ENCODE measurements around the gene FAM13C. TPM values are rescaled to one million over a fixed set of nuclear protein-coding genes. Genes with fewer than 3 reads are reported as not detected.
A peak's percentile ranks its signal among the peaks of the same experiment; 100 is the strongest.

The FAM13C gene
- total and polyA plus RNA-seq, 2 of the 4 experiments (the other 2 are of a cell fraction), result 1.6 to 2.9 TPM

DNA sequence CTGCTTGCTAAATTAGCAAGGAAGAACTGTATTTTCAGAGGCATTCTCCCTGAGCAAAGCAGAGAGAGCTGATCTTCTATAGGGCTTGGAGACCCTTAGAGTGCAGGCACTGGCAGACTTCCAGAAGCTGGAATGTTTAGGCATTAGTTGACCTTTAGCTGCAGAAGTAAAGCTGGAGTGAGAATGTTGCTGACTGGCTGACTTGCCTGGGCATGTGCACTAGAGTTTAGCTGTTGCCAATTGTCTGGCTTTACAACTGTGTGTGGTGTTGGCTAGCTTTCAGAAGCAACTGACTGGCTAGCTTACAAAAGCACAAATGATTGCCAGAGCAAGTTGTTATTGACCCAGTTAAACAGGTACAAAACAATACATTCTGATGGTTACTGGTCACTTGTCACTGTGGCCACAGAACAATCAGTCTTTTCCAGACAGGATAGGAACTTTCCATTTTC lies 25.1 kb downstream of the FAM13C start:
- no peaks in the 10 kb centered on the region for H3K27me3 ChIP-seq (ENCODE audit: control insufficient read depth, insufficient read depth, low read length)
- ATAC-seq (ENCODE audit: low read depth), result peak; percentile 80
- H2BK20ac ChIP-seq (ENCODE audit: low read depth, low read length), result peak overlapping the region; percentile 81
- peak overlapping the region; percentile 84 for H3K4ac ChIP-seq (ENCODE audit: low read depth, low read length)
- H3K14ac ChIP-seq (replicated peaks; ENCODE audit: low read depth, low read length), result peak overlapping the region; percentile 76
- H3K9me1 ChIP-seq (ENCODE audit: insufficient read depth, low read length), result peaks cover 12% of the 10 kb centered on the region; the same call in 1 of the 2 replicates
- H4K91ac ChIP-seq (ENCODE audit: insufficient read depth, low read depth, low read length), result peak overlapping the region; percentile 74
- peak overlapping the region; percentile 94 for H2BK120ac ChIP-seq (ENCODE audit: low read depth, low read length)
- TF ChIP-seq RFX5 (IDR thresholded peaks at IDR 0.05; ENCODE audit: low read depth, low read length) (no peak), RAD21 (IDR thresholded peaks at IDR 0.05; ENCODE audit: low read length) (no peak), POLR2A (IDR thresholded peaks at IDR 0.05; ENCODE audit: low read depth, low read length) (no peak), MAZ (IDR thresholded peaks at IDR 0.05; ENCODE audit: borderline replicate concordance, low read depth, low read length) (no peak), MXI1 (IDR thresholded peaks at IDR 0.05; ENCODE audit: borderline replicate concordance, low read depth, low read length) (no peak), RCOR1 (IDR thresholded peaks at IDR 0.05; ENCODE audit: insufficient replicate concordance, low read length) (no peak), BHLHE40 (IDR thresholded peaks at IDR 0.05; ENCODE audit: low read depth, low read length) (no peak), FOS (IDR thresholded peaks at IDR 0.05; ENCODE audit: low read depth, low read length) (no peak)
- H3K79me1 ChIP-seq (ENCODE audit: low read depth in 1 of 2, low read length in 2 of 2), result no peaks in the 10 kb centered on the region
- dilution Hi-C loops (cut with HindIII; ENCODE audit: low sequenced_read_pairs, unreplicated experiment), result no loop called here
- peak overlapping the region; percentile 11 for H2AK9ac ChIP-seq (replicated peaks; ENCODE audit: low read depth, low read length, poor library complexity)
- H3K9me3 ChIP-seq (ENCODE audit: control insufficient read depth, insufficient read depth, low read length), result no peaks in the 10 kb centered on the region
- peak overlapping the region; percentile 26; the same call in 1 of the 2 replicates for H3K9ac ChIP-seq (ENCODE audit: low read depth, low read length)
- H3K23ac ChIP-seq (ENCODE audit: low read depth, low read length), result peak overlapping the region; percentile 70
- peak overlapping the region; percentile 37; the same call in 2 of the 3 replicates for H2BK15ac ChIP-seq (ENCODE audit: low read depth, low read length)
- DNase-seq, result peak; percentile 64
- intact Hi-C loops (cut with micrococcal nuclease), result no loop called here
- H4K20me1 ChIP-seq (ENCODE audit: insufficient read depth, low read length), result no peaks in the 10 kb centered on the region
- ChIA-PET CTCF (interaction anchor here (0.9 kb wide), 1 partner anchor 15 kb away, joined by 4 read pairs; no protein-coding TSS in a partner anchor), POLR2A (ENCODE audit: unreplicated experiment) (no interaction called here)
- peak overlapping the region; percentile 88 for H3K18ac ChIP-seq (ENCODE audit: low read depth, low read length)
- BruUV-seq (replicated peaks), result no TSS peak
- no peak overlapping the region for H3K4me3 ChIP-seq (ENCODE audit: insufficient read depth, low read depth, low read length)
- H3K4me1 ChIP-seq (ENCODE audit: control insufficient read depth, insufficient read depth, low read length), result peaks cover 13% of the 10 kb centered on the region
- H3K27ac ChIP-seq (ENCODE audit: insufficient read depth, low read length), result peak overlapping the region; percentile 75
- no peaks in the 10 kb centered on the region for H3K36me3 ChIP-seq (ENCODE audit: control insufficient read depth, insufficient read depth, low read length)
- peak overlapping the region; percentile 2; the same call in 1 of the 2 replicates for H2AK5ac ChIP-seq (ENCODE audit: low read depth, low read length)
- peak overlapping the region; percentile 98 for H2BK5ac ChIP-seq (ENCODE audit: low read depth, low read length, poor library complexity, severe bottlenecking)
- H3K4me2 ChIP-seq (ENCODE audit: low read depth, low read length), result peak overlapping the region; percentile 15
- peak overlapping the region; percentile 44; the same call in 1 of the 2 replicates for H3K56ac ChIP-seq (ENCODE audit: extremely low read depth, insufficient read depth, low read length)
- in situ Hi-C loops (cut with MboI; ENCODE audit: low sequenced_read_pairs), result no loop called here
- H2AFZ ChIP-seq (replicated peaks; ENCODE audit: low read length, poor library complexity), result peak overlapping the region; percentile 65
- H4K5ac ChIP-seq (ENCODE audit: low read depth, low read length), result peak overlapping the region; percentile 74
- H4K8ac ChIP-seq (ENCODE audit: low read depth in 2 of 2, low read length in 2 of 2), result peak overlapping the region in 1 of 2 experiments; percentile 87; a peak in 3 of 4 replicates
